Measurements from ENCODE around the gene HIVEP2. TPM values are rescaled to one million over a fixed set of nuclear protein-coding genes. Genes with fewer than 3 reads are reported as not detected.

Gene HIVEP2
- total and polyA plus RNA-seq, 8 donors: 0.58 to 14.3 (median 4.8) TPM

- peak overlapping the region; percentile 53 to 63 (median 58) for H3K4me3 ChIP-seq
- WGBS, 5 donors: 45 to 61% (median 57%) methylated on average over 2 of the region's 2 CpGs
- DNase-seq: no peak
- no peak for TF ChIP-seq EP300 (IDR thresholded peaks at IDR 0.05)
- no peak for TF ChIP-seq POLR2A (IDR thresholded peaks at IDR 0.05)
- TF ChIP-seq POLR2AphosphoS5 (IDR thresholded peaks at IDR 0.05): no peak
- TF ChIP-seq CTCF (IDR thresholded peaks at IDR 0.05): no peak
- no peaks in the 10 kb centered on the region for H3K9me3 ChIP-seq
- no peaks in the 10 kb centered on the region for H3K36me3 ChIP-seq
- intact Hi-C loops (cut with DNase I; ENCODE audit: low total_unique reads): no loop called here
- H3K27ac ChIP-seq: peak overlapping the region; percentile 91 to 94 (median 91)
- H3K27me3 ChIP-seq: no peaks in the 10 kb centered on the region
- H3K4me1 ChIP-seq: peaks cover 6 to 34% (median 17%) of the 10 kb centered on the region in 4 donors
Observed at GRCh38 chr6:142926177-142926493, 18.8 kb downstream of the HIVEP2 start.

- 62 to 75% (median 65%) methylated on average over 7 of the region's 7 CpGs for WGBS, 5 donors
- peak in 1 of 2 donors; percentile 49 for DNase-seq
- Histone ChIP-seq H3K27ac (peak overlapping the region in 4 of 5 donors; percentile 91 to 94 (median 91)), H3K4me3 (no peak overlapping the region), H3K4me1 (peaks cover 6 to 34% (median 17%) of the 10 kb centered on the region in 4 donors), H3K27me3 (no peaks in the 10 kb centered on the region), H3K36me3 (no peaks in the 10 kb centered on the region), H3K9me3 (no peaks in the 10 kb centered on the region)
- intact Hi-C loops (cut with DNase I; ENCODE audit: low total_unique reads): no loop called here
- TF ChIP-seq EP300 (IDR thresholded peaks at IDR 0.05) (no peak), POLR2AphosphoS5 (IDR thresholded peaks at IDR 0.05) (peak in 1 of 3 donors; percentile 13), CTCF (IDR thresholded peaks at IDR 0.05) (no peak)
Observed at GRCh38 chr6:142925575-142926110, 19.3 kb downstream of the HIVEP2 start.

- Histone ChIP-seq H3K27me3 (no peaks in the 10 kb centered on the region), H3K36me3 (no peaks in the 10 kb centered on the region), H3K4me1 (no peaks in the 10 kb centered on the region), H3K4me3 (no peak overlapping the region), H3K27ac (no peak overlapping the region), H3K9me3 (no peaks in the 10 kb centered on the region)
- no peak for TF ChIP-seq POLR2AphosphoS5 (IDR thresholded peaks at IDR 0.05)
- no peak for TF ChIP-seq EP300 (IDR thresholded peaks at IDR 0.05)
- TF ChIP-seq CTCF (IDR thresholded peaks at IDR 0.05): no peak
- no peak for TF ChIP-seq POLR2A (IDR thresholded peaks at IDR 0.05)
- intact Hi-C loops (cut with DNase I; ENCODE audit: low total_unique reads): no loop called here
- 89 to 94% (median 93%) methylated on average over 9 of the region's 9 CpGs for WGBS, 5 donors
- DNase-seq: no peak
Observed at GRCh38 chr6:142918339-142919042, 26.5 kb downstream of the HIVEP2 start.

GRCh38 chr6:142916881-142917280, 28.1 kb downstream of the HIVEP2 start:
- no peak for DNase-seq
- Histone ChIP-seq H3K9me3 (no peaks in the 10 kb centered on the region), H3K36me3 (no peaks in the 10 kb centered on the region), H3K4me1 (no peaks in the 10 kb centered on the region), H3K27me3 (no peaks in the 10 kb centered on the region), H3K27ac (no peak overlapping the region), H3K4me3 (no peak overlapping the region)
- intact Hi-C loops (cut with DNase I; ENCODE audit: low total_unique reads): no loop called here
- 79 to 94% (median 86%) methylated on average over 1 of the region's 1 CpG for WGBS, 5 donors
- TF ChIP-seq POLR2AphosphoS5 (IDR thresholded peaks at IDR 0.05) (no peak), CTCF (IDR thresholded peaks at IDR 0.05) (no peak), EP300 (IDR thresholded peaks at IDR 0.05) (no peak), POLR2A (IDR thresholded peaks at IDR 0.05) (no peak)

All from stomach (tissue), 9 donors.